Glomerular visceral epithelial cell (primary cell): ENCODE measurements around the gene MAOB.

ENCODE experiments used
- DNase-seq: peaks from one replicate; pipeline ENCODE4 v3.0.0-alpha.2; 2016; ENCODE audit errors: extremely low spot score

MAOB gene

GRCh38 chrX:43860646-43861370 is 21.4 kb downstream of the MAOB start:
- peak; percentile 69 for DNase-seq

DNA sequence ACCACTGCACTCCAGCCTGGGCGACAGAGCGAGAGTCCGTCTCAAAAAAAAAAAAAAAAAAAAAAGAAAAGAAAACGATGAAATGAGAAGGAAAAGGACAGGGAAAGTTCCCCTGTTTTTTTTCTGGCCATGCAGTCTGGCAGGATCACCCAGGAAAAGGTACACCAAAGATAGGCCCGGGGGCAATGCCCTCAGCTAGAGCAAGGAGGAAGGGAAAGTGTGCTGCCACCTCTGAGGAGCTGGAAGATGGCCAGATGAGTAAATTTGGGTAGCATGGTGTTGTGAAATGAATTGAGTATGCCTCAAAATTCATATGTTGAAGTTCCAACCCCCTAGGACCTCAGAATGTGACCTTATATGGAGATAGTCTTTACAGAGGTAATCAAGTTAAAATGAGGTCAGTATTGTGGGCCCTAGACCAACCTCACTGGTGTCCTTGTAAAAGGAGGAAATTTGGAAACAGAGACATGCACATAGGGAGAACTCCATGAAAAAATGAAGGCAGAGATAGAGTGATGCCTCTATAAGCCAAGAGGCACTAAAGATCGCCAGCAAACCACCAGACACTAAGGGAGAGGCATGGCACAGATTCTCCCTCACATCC is 28.9 kb downstream of the MAOB start:
- DNase-seq, result no peak

DNA sequence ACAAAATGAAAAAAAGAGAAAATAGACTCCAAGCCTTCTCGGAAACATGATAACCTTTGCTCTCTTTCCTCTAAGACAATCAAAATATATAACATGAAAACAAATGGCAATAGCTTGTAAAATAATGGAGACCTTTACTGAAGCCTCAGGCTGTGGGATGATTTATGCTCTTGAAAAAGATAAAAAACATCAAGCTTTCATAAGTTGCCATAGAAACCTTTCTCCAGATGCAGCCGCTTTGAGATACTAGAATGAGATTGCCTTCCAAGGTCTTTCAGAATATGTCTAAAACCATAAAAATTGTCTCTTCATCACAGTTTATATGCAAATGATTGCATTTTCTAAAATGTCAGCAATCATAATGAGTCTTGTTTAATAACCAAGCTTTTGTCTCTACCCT is 31.6 kb downstream of the MAOB start:
- no peak for DNase-seq

DNA sequence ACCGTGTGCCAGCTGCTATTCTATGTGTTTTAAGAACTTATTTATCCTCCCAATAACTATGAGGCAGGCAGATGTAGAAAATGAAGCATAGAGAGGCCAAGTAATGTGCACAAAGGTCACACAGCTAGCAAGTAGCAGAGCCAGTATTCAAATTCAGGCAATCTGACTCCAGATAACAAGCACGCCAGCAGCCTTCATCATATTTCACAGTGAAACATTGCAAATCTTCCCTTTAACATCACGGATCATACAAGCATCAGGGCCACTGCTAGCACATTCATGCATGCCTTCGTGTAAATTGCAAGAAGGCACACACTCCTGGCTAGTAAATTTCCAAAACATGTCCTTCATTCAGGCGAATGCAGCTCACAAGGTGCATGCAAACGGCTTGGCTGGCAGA is 33.1 kb downstream of the MAOB start:
- DNase-seq, result no peak

- DNase-seq, result no peak
These were observed 34.9 kb downstream of the MAOB start for GRCh38 chrX:43847352-43847751.

DNA sequence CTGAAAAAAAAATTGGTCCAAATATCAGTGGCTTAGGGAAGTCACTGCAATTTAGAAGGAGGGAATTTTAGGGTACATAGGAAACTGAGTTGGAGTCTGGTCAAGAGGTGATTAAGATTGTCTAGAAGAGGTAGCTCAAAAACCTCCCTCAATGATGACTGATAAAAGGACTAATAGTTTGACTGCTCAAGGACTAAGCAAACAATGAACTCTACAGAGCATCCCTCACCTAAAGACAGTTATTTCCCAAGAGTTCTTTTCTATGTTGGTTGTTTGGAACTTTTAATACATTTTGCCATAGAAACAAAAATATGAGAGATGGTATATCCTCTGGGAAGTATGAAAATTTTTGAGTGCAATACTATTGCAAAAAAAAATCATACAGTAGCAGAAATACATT is 35.7 kb downstream of the MAOB start:
- DNase-seq, result no peak

DNA sequence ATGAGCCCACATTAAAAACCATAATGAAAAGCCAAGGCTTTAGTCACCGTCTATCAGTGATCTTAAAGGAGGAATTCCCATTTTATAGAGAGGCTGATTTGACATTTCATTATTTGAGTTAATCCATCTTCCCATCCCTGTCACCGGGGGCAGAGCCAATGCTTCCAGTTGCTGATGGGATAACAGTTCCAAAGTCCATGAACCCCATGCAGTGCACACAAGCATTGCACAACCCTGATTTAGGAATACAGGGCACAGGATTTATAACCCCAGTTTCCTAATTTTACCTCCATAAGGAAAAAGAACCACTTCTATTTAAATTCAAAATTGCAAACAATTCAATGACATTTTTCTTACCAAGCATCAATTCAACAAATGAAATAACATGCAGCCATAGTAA is 36.5 kb downstream of the MAOB start:
- no peak for DNase-seq

- DNase-seq, result no peak
These were observed 42.0 kb downstream of the MAOB start for GRCh38 chrX:43840265-43840664.

DNA sequence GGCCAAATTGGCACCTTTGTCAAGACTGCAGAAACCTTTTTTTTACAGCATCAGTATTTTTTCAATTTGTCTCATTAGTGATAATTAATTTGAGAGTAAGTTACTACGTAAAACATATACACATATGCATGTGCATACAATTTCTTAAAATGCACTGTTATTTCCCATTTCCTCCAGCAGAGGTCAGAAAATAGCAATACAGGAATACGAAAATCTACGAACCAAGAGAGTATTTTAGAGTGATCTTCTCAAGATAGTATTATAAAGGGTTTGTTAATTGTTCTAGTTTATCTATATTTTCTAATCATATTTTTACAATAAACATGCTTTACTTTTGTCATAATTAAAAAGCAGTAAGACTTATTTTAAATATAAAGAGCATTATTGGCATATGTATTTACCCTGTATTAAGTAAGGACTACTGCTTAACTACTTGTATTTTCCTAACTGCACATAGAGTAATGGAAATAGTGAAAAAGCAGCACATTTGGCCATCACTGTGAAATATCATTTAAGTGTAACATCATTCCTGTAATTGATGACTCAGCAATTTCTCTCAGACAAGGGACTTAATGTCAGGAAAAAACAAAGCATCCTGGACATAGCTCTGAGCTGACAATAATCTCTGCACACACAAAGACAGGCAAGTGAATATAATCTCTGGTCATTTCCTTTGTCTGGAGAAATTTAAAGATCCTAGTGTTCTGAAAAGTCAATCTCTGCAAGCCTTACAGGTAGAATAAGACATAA is 45.6 kb downstream of the MAOB start:
- DNase-seq, result peak; percentile 16

DNA sequence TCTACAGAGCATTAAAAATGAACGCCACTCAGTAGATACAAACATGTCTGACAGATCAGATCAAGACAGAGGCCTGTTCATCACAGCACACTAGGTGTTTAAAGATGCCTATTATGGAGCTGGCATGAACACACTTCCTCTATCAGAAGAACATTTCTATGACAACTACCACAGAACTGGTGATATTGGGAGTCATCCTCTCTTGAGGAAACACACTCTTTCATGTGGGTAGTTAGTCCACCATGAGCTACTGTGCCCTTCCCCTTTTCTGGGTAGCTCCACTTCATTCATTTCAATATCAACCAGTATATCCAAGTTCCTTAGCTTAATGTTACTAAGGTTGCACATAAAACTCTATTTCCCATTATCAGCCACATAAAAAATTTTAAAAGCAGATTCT is 46.7 kb downstream of the MAOB start:
- DNase-seq, result no peak

GRCh38 chrX:43827791-43828190 is 54.5 kb downstream of the MAOB start:
- DNase-seq, result no peak

GRCh38 chrX:43822014-43822413 is 60.2 kb downstream of the MAOB start:
- DNase-seq, result peak; percentile 1

- DNase-seq, result no peak
These were observed 64.8 kb downstream of the MAOB start for GRCh38 chrX:43817444-43817843.

- DNase-seq, result no peak
These were observed 67.0 kb downstream of the MAOB start for GRCh38 chrX:43815209-43815608.

DNA sequence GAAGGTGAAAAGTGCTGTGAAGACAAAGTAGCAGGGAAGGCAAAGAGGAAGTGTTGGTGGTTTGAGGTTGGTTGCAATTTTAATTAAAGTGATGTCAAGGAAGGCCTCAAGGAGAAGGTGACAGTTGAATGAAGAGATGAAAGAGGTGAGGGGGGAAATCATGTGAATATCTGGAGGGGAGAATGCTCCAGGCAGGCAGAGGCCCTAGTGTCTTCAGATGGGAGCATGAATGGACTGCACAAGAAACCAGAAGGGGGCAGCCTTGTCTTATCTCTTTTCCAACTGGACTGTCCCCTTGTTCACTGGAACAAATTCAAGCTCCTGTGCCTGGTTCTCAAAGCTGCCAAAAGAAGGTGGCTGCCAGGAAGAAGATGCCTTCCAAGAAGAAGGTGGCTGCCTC is 68.4 kb downstream of the MAOB start:
- no peak for DNase-seq

- no peak for DNase-seq
These were observed 68.9 kb downstream of the MAOB start for GRCh38 chrX:43813319-43813718.

GRCh38 chrX:43809463-43809862 is 72.8 kb downstream of the MAOB start:
- no peak for DNase-seq

GRCh38 chrX:43808231-43808630 is 74.0 kb downstream of the MAOB start:
- no peak for DNase-seq

DNA sequence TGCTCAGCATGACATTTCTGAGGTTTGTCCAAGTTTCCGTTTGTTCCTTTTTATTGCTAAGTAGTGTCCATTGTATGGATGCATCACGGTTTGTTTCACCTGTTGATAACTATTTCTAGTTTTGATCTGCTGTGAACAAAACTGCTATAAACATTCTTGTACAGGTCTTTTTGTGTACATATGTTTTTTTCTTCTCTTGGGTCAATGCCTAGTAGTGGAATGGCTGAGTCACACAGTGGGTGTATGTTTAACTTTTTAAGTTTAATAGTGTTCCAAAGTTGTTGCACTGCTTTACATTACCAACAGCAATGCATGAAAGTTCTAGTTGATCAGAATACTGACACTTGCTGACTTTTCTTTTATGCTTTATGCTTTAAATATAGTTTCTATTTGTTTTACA is 76.7 kb downstream of the MAOB start:
- no peak for DNase-seq

DNA sequence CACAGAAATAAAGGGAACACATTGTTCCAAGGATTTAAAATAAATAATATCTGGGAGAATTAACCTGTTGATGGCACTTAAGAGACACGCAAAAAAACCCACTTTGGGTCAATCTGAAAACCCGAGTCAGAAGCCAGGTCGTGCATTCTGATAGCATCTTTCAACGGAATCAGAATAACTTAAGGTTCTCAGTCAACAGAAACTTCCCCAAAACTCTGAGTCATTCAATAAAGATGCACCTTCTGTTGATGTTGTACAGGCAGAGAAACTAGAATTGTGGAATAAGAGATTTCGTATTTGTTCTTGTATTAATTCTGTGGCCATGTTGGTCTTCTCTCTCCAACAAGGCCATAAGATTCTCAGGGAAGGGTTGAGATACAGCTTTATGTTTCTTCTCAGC is 78.2 kb downstream of the MAOB start:
- DNase-seq, result no peak

DNA sequence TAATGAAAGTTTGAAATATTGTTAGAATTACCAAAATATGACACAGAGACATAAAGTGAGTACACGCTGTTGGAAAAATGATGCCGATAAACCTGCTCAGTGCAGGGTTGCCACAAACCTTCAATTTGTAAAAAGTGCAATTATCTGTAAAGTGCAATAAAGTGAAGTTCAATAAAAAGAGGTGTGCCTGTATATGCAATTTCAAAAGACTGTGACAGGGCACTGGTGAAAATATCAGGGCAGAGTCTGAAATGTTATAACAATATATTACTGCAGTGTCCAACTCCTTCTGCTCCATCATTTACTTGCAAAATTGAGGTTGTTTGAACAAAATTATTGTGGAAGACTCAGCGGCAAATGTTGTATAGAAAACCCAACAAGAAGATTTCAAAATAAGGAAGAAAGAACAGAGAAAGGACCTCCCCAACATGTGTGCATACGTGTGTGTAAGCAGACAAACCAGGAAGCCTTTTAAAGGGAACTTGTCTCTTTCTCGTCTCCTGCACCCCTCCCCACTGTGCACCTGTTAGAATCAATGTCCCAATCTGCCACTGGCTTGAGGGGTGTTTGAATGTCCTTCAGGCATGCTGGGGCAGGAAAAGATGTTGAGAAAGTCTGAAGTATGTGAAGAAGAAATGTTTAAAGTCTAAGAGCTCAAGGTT is 96.2 kb downstream of the MAOB start:
- DNase-seq, result no peak

DNA sequence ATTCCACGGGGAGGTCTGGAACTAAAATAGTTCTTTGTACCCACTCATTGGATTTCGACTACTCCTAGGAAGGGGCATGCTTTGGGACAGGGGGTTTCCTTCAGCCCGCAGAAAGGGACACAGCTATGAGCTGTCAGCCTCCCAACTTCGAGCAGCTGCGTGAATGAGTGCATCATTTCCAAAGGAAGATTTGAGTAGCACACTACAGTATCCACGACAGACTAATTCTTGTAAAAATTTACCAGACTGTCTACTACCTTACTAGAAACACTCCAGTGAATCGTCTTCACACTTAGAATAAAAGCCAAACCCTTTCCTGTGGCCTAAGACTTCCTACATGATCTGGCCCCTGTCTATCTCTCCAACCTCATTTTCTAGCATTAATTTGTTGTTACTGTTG is 124.2 kb downstream of the MAOB start:
- DNase-seq, result no peak

GRCh38 chrX:43756076-43756475 is 126.2 kb downstream of the MAOB start:
- no peak for DNase-seq
